HG03460 (cell line): ENCODE measurements around the gene CFAP100.

Source experiments
- ATAC-seq: cut with Tn5 transposase; IDR thresholded peaks from one replicate; pipeline ENCODE4 v1.9.1; 2021; ENCODE audit not compliant: unreplicated experiment

The CFAP100 gene

GRCh38 chr3:126456766-126457388 is 62.2 kb downstream of the CFAP100 start:
- ATAC-seq = no peak

GRCh38 chr3:126459111-126459762 is 64.5 kb downstream of the CFAP100 start:
- ATAC-seq = no peak

GRCh38 chr3:126459763-126460127 is 65.0 kb downstream of the CFAP100 start:
- ATAC-seq = no peak

GRCh38 chr3:126460381-126460780 is 65.7 kb downstream of the CFAP100 start:
- no peak for ATAC-seq

GRCh38 chr3:126461450-126462070 is 66.9 kb downstream of the CFAP100 start:
- no peak for ATAC-seq

GRCh38 chr3:126463521-126463920 is 68.8 kb downstream of the CFAP100 start:
- no peak for ATAC-seq

GRCh38 chr3:126464093-126464492 is 69.4 kb downstream of the CFAP100 start:
- no peak for ATAC-seq

- ATAC-seq = no peak
Observed at GRCh38 chr3:126464494-126464893, 69.8 kb downstream of the CFAP100 start.

GRCh38 chr3:126464997-126465396 is 70.3 kb downstream of the CFAP100 start:
- ATAC-seq = no peak

- ATAC-seq = no peak
Observed at GRCh38 chr3:126465928-126466544, 71.3 kb downstream of the CFAP100 start.

GRCh38 chr3:126466886-126467610 is 72.3 kb downstream of the CFAP100 start:
- ATAC-seq = no peak

GRCh38 chr3:126467611-126467955 is 72.9 kb downstream of the CFAP100 start:
- no peak for ATAC-seq

- no peak for ATAC-seq
Observed at GRCh38 chr3:126468028-126468891, 73.6 kb downstream of the CFAP100 start.

- ATAC-seq = no peak
Observed at GRCh38 chr3:126469479-126469878, 74.8 kb downstream of the CFAP100 start.

GRCh38 chr3:126472277-126473006 is 77.7 kb downstream of the CFAP100 start:
- no peak for ATAC-seq

- no peak for ATAC-seq
Observed at GRCh38 chr3:126473292-126474168, 78.8 kb downstream of the CFAP100 start.

- ATAC-seq = peak; percentile 23
Observed at GRCh38 chr3:126474498-126475412, 80.0 kb downstream of the CFAP100 start.
